HepG2 (cell line): ENCODE measurements around the gene C2CD3. TPM values are rescaled to one million over a fixed set of nuclear protein-coding genes. Genes with fewer than 3 reads are reported as not detected.

ENCODE experiments used
- AHR ChIP-seq: IDR thresholded peaks from 2 replicates; pipeline ENCODE4 v1.6.1; 2018; ENCODE audit warnings: missing genetic modification reagents, missing compliant biosample characterization
- BHLHE40 ChIP-seq: IDR thresholded peaks from 2 replicates; pipeline ENCODE4 v1.6.1; 2011; ENCODE audit warnings: low read length, improper control_type of control experiment
- DNMT1 ChIP-seq: sonication (generic); formaldehyde crosslinking; IDR thresholded peaks from 2 replicates; pipeline ENCODE4 v1.5.1; 2020; ENCODE audit warnings: mild to moderate bottlenecking, missing genetic modification reagents
- FOXA1 ChIP-seq, 2 experiments: fragments of 450-650 bp in 1 of 2; sonication (generic) in 1 of 2; formaldehyde crosslinking in 1 of 2; IDR thresholded peaks; 2 replicates each; pipeline versions ENCODE4 v1.4.0 to v1.6.1; 2016 to 2020; ENCODE audit warnings: missing genetic modification reagents in 1 of 2
- NONO ChIP-seq, 2 experiments: fragments of 450-650 bp in 1 of 2; sonication (generic) in 1 of 2; formaldehyde crosslinking in 1 of 2; IDR thresholded peaks in 1 of 2; conservative IDR thresholded peaks in 1 of 2; 2 replicates each; pipeline versions ENCODE4 v1.6.1 to v1.8.0; 2017 to 2022; ENCODE audit warnings: mild to moderate bottlenecking in 1 of 2, missing genetic modification reagents in 1 of 2, moderate library complexity in 1 of 2
- PCBP1 ChIP-seq: fragments of 200-400 bp; formaldehyde crosslinking; IDR thresholded peaks from 2 replicates; pipeline ENCODE4 v1.6.1; 2017; ENCODE audit warnings: mild to moderate bottlenecking, low read depth, low read length, borderline replicate concordance
- PHF5A ChIP-seq: IDR thresholded peaks from one replicate; pipeline ENCODE4 v1.6.1; 2018; ENCODE audit warnings: low read depth, missing genetic modification reagents; ENCODE audit not compliant: unreplicated experiment
- PRMT3 ChIP-seq: sonication (generic); formaldehyde crosslinking; IDR thresholded peaks from 2 replicates; pipeline ENCODE4 v1.8.1; 2022; ENCODE audit warnings: low read depth, mild to moderate bottlenecking, moderate library complexity, missing genetic modification reagents, borderline replicate concordance
- TOPORS ChIP-seq: sonication (generic); formaldehyde crosslinking; IDR thresholded peaks from 2 replicates; pipeline ENCODE4 v1.8.0; 2023; ENCODE audit warnings: mild to moderate bottlenecking, missing genetic modification reagents
- U2AF1 ChIP-seq: fragments of 200-400 bp; formaldehyde crosslinking; optimal IDR thresholded peaks from 2 replicates; pipeline ENCODE3; 2017; ENCODE audit warnings: mild to moderate bottlenecking, low read depth, low read length
- ZBTB1 ChIP-seq: sonication (generic); formaldehyde crosslinking; IDR thresholded peaks from 2 replicates; pipeline ENCODE4 v1.4.0; 2020; ENCODE audit warnings: missing genetic modification reagents, borderline replicate concordance
- ZC3H4 ChIP-seq: sonication (generic); formaldehyde crosslinking; IDR thresholded peaks from 2 replicates; pipeline ENCODE4 v1.4.0; 2020; ENCODE audit warnings: missing genetic modification reagents, borderline replicate concordance
- ZIK1 ChIP-seq: sonication (generic); formaldehyde crosslinking; IDR thresholded peaks from 2 replicates; pipeline ENCODE4 v1.5.0; 2020; ENCODE audit warnings: mild to moderate bottlenecking, low read depth, missing genetic modification reagents, borderline replicate concordance
- ZMYM4 ChIP-seq: sonication (generic); formaldehyde crosslinking; IDR thresholded peaks from 2 replicates; pipeline ENCODE4 v1.8.1; 2023; ENCODE audit warnings: mild to moderate bottlenecking, missing genetic modification reagents
- ZNF337 ChIP-seq: sonication (generic); formaldehyde crosslinking; IDR thresholded peaks from 2 replicates; pipeline ENCODE4 v1.5.1; 2020; ENCODE audit warnings: missing genetic modification reagents, low read depth, mild to moderate bottlenecking, borderline replicate concordance
- ZNF530 ChIP-seq: sonication (generic); formaldehyde crosslinking; IDR thresholded peaks from 2 replicates; pipeline ENCODE4 v1.5.0; 2020; ENCODE audit warnings: low read depth, mild to moderate bottlenecking, missing genetic modification reagents
- ZNF790 ChIP-seq: sonication (generic); formaldehyde crosslinking; IDR thresholded peaks from 2 replicates; pipeline ENCODE4 v1.8.0; 2022; ENCODE audit warnings: missing genetic modification reagents, mild to moderate bottlenecking, borderline replicate concordance
- polyA plus RNA-seq, 8 experiments: library from polyadenylated mRNA; depleted of rRNA in 3 of 8; stranded (reverse) in 7 of 8; unstranded in 1 of 8; fragments of >200 nt; fragmentation: Illumina TruSeq in 4 of 8; extraction: Trizol in 4 of 8; gene quantifications; 2 replicates each; pipeline versions ENCODE4 v1.2.1 to v1.2.3, GENCODE V29; 2011 to 2016; ENCODE audit warnings: low read depth in 4 of 8, missing spikeins in 1 of 8, mixed read lengths in 1 of 8; ENCODE audit not compliant: insufficient read depth in 1 of 8
- total RNA-seq, 5 experiments: library from RNA; depleted of rRNA; stranded (reverse); fragments of >200 nt; fragmentation: Illumina TruSeq; extraction: Trizol; gene quantifications; 2 replicates each; pipeline ENCODE4 v1.2.3, GENCODE V29; 2016; ENCODE audit warnings: low read depth in 1 of 5
- TF ChIP-seq, protein P1 (sequence below): sonication (generic); formaldehyde crosslinking; IDR thresholded peaks from 2 replicates; pipeline ENCODE4 v1.5.0; 2020; ENCODE audit warnings: missing genetic modification reagents
- TF ChIP-seq, protein P2 (sequence below): fragments of 450-650 bp; IDR thresholded peaks from 2 replicates; pipeline ENCODE4 v1.6.1; 2017
- TF ChIP-seq, protein P3 (sequence below): sonication (generic); formaldehyde crosslinking; IDR thresholded peaks from 2 replicates; pipeline ENCODE4 v1.5.1; 2020; ENCODE audit warnings: missing genetic modification reagents, mild to moderate bottlenecking, borderline replicate concordance
- TF ChIP-seq, protein P4 (sequence below): sonication (generic); formaldehyde crosslinking; IDR thresholded peaks from 2 replicates; pipeline ENCODE4 v1.8.1; 2022; ENCODE audit warnings: low read depth, mild to moderate bottlenecking, missing genetic modification reagents

Gene C2CD3
- total and polyA plus RNA-seq, 2 of the 13 experiments (the other 11 are each of a cell fraction or from before 2014, with no cell fraction given) = 5.5 to 6.4 TPM

DNA sequence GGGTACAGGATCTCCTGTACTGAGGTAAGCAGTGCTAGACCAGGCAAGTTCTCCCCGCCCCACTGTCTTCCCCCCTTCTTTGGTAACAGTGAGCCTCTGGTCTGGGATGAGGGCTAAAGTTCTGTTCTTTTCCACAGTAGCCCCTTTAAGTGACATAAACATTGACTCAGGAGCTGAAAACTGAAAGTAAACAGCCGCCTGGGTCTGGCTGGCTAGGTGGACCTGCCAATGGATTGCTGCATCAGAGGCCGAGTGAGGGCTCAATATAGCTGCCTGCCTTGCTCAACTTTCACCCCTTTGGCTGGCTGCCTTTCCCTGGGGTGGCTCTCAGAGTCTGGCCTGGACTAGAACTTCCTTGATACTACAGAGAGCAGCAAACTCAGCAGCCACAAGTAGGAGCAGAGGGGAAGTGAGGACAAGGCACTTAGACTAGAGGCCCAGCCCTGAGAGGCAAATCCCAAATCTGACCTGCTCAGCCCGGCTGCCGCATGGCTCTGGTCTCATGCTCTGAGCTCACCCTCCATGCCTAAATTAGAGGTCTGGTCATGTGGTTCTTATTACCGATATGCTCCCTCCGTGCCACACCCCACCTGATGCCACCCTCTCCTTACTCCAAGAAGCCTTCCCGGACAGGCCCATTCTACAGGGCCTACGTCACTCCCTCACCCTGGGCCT, 152.3 kb downstream of the C2CD3 start (continued):
- TF ChIP-seq ZIK1 (CRISPR knock-in tag) (no peak), ZMYM4 (CRISPR knock-in tag) (peak; percentile 43; the same call in 1 of the 2 replicates), NONO (IDR thresholded peaks at IDR 0.05) (no peak), NONO (CRISPR knock-in tag; conservative IDR thresholded peaks at IDR 0.05) (no peak), DNMT1 (CRISPR knock-in tag) (peak; percentile 25; the same call in 1 of the 2 replicates), ZNF530 (CRISPR knock-in tag) (no peak), ZC3H4 (no peak), AHR (CRISPR knock-in tag) (no peak), ZNF790 (CRISPR knock-in tag) (no peak), PRMT3 (no peak), BHLHE40 (no peak), TOPORS (CRISPR knock-in tag) (0 out of 2 replicates have a peak, but pooled peaks have one; percentile 31), PHF5A (CRISPR knock-in tag) (no peak), U2AF1 (no peak), ZNF337 (no peak; the same call in 1 of the 2 replicates), PCBP1 (no peak), FOXA1 (IDR thresholded peaks at IDR 0.05) (0 out of 2 replicates have a peak, but pooled peaks have one; percentile 11), FOXA1 (CRISPR knock-in tag; IDR thresholded peaks at IDR 0.05) (peak; percentile 88), ZBTB1 (CRISPR knock-in tag) (no peak)
- TF ChIP-seq, protein P1, sequence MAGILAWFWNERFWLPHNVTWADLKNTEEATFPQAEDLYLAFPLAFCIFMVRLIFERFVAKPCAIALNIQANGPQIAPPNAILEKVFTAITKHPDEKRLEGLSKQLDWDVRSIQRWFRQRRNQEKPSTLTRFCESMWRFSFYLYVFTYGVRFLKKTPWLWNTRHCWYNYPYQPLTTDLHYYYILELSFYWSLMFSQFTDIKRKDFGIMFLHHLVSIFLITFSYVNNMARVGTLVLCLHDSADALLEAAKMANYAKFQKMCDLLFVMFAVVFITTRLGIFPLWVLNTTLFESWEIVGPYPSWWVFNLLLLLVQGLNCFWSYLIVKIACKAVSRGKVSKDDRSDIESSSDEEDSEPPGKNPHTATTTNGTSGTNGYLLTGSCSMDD = no peak
- TF ChIP-seq, protein P2, sequence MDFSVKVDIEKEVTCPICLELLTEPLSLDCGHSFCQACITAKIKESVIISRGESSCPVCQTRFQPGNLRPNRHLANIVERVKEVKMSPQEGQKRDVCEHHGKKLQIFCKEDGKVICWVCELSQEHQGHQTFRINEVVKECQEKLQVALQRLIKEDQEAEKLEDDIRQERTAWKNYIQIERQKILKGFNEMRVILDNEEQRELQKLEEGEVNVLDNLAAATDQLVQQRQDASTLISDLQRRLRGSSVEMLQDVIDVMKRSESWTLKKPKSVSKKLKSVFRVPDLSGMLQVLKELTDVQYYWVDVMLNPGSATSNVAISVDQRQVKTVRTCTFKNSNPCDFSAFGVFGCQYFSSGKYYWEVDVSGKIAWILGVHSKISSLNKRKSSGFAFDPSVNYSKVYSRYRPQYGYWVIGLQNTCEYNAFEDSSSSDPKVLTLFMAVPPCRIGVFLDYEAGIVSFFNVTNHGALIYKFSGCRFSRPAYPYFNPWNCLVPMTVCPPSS = no peak
- TF ChIP-seq, protein P3, sequence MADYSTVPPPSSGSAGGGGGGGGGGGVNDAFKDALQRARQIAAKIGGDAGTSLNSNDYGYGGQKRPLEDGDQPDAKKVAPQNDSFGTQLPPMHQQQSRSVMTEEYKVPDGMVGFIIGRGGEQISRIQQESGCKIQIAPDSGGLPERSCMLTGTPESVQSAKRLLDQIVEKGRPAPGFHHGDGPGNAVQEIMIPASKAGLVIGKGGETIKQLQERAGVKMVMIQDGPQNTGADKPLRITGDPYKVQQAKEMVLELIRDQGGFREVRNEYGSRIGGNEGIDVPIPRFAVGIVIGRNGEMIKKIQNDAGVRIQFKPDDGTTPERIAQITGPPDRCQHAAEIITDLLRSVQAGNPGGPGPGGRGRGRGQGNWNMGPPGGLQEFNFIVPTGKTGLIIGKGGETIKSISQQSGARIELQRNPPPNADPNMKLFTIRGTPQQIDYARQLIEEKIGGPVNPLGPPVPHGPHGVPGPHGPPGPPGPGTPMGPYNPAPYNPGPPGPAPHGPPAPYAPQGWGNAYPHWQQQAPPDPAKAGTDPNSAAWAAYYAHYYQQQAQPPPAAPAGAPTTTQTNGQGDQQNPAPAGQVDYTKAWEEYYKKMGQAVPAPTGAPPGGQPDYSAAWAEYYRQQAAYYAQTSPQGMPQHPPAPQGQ (CRISPR knock-in tag) = no peak
- TF ChIP-seq, protein P4, sequence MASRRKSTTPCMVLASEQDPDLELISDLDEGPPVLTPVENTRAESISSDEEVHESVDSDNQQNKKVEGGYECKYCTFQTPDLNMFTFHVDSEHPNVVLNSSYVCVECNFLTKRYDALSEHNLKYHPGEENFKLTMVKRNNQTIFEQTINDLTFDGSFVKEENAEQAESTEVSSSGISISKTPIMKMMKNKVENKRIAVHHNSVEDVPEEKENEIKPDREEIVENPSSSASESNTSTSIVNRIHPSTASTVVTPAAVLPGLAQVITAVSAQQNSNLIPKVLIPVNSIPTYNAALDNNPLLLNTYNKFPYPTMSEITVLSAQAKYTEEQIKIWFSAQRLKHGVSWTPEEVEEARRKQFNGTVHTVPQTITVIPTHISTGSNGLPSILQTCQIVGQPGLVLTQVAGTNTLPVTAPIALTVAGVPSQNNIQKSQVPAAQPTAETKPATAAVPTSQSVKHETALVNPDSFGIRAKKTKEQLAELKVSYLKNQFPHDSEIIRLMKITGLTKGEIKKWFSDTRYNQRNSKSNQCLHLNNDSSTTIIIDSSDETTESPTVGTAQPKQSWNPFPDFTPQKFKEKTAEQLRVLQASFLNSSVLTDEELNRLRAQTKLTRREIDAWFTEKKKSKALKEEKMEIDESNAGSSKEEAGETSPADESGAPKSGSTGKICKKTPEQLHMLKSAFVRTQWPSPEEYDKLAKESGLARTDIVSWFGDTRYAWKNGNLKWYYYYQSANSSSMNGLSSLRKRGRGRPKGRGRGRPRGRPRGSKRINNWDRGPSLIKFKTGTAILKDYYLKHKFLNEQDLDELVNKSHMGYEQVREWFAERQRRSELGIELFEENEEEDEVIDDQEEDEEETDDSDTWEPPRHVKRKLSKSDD (CRISPR knock-in tag) = no peak
